Stimulated activated CD8-positive, alpha-beta memory T cell treated with anti-CD3 and anti-CD28 coated beads, Interleukin-7, amount 100 ng/mL, for 24 hours (primary cell): ENCODE measurements around the gene TNFAIP1.
A peak's percentile ranks its signal among the peaks of the same experiment; 100 is the strongest.

Experiments used
- DNase-seq: peaks from one replicate; pipeline ENCODE4 v3.0.0-alpha.2; 2020; ENCODE audit warnings: low read depth

The TNFAIP1 gene

DNA sequence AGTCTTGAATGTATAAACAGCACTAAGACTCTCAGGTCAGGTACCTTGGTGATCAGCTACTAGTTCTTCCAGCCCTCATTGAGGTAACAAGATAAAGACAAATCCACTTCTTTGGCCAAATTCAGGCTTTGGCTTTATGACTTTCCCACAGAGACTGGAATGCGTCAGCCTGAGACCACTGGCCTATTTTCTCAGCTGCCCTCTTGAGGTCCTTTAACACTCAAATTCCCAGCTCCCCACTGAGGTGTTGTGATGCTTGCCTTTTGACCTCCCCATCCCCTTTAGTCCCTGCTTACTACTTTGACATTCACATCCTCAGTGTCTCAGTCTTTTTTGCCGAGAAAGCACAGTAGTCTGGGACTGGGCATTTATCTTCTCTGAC is 10.6 kb downstream of the TNFAIP1 start:
- DNase-seq = no peak

DNA sequence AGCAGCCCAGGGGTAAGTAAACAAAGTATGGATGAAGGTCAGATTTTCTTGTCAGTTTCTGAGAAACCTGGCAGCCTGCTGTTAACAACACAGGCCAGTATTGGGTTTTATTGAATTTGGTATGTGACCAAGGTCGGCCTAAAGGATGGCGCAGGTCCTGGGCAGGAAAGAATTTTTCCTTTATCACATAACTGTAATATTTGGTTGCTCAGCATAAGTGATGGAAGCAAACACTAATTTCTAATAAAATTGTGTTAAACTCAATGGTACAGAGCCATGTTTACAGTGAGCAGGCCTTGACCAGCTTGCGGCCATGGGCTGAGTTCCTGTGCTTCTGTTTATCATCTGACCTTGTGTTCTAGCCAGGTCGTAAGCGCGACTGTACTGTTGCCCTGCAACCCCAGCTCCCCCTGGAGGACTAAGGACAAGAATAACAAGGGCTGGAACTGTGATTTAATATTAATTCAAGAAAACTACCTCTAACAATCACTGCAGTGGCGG is 11.2 kb downstream of the TNFAIP1 start:
- DNase-seq = no peak

DNA sequence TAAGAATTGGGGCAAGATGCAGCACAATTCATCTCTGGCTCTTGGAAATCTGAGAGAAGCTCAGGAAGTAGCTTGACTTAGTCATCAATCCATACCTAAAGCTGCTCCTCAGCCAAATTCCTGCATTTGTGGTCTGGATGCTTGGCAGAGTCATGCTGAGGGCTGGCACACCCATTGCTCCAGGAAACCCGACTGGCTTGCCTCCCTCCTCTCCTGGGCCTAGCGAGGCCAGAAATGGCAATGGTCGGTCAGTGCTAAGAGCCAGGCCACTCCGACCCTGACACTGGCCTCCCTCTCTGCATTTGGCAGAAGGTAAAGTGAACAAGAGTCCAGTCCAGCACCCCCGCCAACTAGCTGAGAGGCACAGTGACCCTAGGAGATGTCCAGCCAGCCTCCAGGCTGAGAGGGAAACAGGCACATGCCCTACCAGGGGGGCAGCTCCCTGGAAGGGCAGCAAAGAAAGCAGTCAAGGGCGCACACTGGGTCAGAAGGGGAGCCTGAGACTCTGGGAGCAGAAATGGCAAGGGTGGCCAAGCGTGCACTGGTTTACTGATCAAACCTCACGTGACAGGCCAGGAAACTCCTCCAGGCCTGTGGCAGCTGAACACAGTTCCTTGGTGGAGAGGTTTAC is 11.8 kb downstream of the TNFAIP1 start:
- no peak for DNase-seq

DNA sequence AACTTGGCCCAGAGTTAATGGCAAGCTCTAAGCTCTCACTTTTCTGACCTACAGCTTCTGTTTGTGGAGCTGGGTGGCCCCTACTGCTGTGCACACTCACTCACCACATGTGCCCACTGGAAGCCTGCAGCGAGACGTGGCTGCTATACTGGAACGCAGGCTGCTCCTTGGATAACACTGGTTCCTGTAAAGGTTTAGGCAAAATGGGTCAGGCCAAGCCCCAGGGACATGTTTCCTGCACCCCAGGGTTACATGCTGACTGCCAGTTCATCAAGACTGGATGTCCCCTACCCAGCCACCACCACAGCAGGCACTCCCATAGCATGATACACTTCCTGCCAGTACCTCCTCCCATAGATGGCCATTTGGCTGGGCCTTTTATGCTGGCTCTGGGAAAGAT is 13.4 kb downstream of the TNFAIP1 start:
- DNase-seq = no peak

DNA sequence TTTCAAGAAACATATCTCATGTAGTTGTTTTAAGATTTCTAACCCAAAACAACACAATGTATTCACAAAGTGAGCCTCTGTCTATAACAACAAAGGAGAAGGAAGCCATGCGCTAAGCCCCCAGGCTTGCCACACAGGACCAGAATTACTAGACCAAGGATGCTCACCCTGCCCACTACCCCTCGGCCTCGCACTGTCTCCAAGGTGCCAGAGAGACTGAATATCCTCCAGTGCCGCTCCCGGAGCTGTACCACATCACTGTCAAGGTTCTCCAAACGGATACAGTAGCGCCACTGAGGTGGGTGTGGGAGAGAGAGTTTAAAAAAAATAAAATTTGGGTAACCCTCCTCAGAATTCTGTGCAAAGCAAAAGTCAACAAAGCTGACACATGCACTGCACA is 14.7 kb downstream of the TNFAIP1 start:
- DNase-seq = no peak

DNA sequence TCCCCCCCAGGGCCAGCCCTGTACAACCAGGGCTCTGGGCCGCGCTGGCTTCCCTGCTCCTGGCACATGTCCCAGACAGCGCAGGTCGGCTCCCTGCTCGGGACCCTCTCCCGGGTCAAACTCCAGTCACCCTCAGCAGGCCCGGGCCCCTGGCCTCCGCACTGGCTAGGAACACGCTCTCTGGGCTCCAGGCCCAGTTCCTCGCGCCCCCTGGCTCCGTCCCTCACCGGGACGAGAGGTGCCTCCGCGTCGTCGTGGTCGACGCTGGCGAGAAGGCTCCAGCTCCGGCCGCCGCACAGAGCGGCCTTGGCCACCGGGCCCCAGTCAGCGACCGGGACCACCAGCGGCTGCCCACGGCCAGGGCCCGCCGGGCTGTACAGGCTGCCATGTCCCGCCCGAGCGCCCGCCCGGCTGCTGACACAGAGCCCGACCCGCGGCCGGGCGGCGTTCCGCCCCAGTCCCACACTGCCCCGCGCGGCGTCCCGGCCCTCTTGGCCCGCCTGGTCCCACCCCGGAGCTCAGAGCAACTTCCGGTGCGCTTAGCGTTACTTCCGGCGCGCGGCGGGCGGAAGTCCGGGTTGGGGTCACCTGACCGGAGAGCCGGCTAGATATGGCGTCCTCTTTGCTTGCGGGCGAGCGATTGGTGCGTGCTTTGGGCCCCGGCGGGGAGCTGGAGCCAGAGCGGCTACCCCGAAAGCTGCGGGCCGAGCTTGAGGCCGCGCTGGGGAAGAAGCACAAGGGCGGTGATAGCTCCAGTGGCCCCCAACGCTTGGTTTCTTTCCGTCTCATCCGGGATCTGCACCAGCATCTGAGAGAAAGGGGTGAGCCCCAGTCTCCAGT is 21.7 kb downstream of the TNFAIP1 start, which contains the start of gene POLDIP2:
Gene POLDIP2, minus strand, starts transcription at position 467 of the 840 bp plus-strand sequence. Its CDS starts 79 bp downstream, at position 388.
- DNase-seq = peak; percentile 91

DNA sequence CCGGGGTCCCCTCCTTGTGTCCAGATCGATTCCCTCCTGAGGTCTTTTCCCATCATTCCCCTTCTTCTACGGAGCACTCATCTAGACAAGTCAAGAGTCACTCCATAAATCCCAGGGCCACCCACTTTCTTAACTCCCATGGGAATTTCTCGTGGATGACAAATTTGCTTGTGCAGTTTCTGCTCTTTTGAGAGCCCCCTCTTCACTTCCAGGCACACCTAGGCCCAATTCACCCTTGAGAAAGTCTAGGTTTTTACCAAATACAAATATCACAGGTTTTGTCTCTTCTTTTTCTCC is 22.3 kb downstream of the TNFAIP1 start:
- DNase-seq = no peak

DNA sequence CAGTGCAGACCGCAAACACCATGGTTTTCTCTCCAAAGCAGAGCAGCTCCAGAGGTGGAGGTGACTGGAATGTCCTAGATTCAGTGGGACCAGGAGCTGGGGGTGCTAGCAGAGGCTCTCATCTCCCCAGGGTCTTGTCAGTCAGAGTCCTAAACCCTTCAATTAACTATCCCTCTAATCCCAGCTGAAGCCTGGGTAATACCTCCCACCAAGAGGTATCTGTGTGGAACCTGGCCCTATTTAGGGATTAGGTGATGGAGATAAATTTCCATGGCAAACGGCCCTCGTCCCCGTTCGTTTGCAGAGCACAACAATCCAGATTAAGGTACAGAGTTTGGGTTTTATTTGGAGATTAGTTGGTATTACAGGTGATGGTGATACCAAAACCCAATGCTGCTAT is 27.6 kb downstream of the TNFAIP1 start:
- DNase-seq = no peak

DNA sequence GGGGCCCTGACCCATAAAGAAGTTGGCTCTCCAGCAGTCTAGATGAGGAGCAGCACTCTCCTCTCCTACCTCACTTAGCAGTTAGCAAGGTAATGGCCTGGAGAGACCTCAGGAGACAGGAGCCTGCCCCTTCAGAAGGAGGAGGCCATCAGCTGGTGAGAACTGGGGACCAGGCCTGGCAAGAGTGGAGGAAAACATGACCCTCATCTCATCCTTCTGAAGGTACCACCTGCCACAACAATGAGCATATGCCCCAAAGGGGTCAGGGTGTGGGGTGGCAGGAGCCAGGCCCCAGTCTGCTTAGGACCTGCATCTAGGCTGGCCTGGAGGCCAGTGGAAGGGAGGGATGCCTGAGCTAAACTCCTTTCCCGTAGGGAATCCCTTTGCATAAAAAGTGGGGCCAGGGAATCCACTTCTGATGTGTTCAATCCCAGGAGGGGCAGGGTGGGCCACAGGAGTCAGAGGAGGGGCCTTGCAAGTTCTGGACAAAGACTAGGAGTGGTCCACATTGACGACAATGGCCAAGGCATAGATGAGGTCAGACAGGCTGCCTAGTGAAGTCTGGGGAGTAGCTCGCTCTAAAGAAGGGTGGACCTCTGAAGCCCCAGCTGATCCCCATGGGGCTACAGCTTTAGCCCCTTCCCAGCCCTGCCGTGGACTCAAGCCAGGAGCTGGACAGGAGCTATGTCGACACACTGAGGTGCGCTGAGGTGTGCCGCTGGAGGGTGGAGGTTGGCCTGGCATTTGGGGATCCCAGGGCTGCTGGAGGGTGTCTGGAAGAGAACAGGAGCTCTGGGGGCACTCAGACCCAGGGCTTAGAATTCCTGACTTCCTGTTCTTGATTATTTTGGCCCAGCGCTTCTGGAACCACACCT is 28.5 kb downstream of the TNFAIP1 start:
- no peak for DNase-seq

DNA sequence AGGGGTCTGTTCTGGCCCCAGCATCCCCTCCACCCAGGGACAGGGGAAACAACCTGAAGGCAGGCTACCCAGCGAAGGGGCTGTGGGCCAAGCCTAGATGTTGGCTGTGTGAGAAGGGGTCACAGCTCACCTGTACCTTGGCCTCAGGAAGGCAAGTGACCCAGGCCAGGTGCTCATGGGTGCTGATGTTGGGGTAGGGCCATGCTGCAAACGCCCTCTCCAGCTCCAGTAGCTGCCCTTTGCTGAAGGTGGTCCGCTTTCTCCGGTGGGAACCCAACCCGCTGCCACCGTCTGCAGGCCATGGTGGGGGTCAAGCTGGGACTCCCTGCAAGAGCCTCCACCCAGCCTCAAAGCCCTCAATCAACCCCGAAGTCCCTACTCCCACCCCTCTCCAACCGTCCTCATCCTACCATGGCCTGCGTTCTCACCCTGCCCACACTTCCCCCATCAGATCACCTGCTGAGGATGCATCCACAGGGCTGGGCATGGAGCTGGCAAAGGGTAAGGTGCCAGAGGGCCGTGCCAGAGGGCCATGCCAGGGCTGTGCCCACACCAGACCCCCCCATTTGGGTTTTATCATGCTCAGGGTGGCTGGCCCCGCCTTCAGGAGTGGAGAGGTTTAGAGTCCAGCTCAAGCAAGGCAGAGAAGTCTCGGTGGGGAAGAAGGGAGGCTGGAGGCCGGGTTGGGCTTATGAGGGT is 29.3 kb downstream of the TNFAIP1 start, which contains the start of gene SEBOX:
Gene SEBOX, minus strand, starts transcription at position 535 of the 699 bp plus-strand sequence. Its CDS starts 48 bp downstream, at position 487.
- DNase-seq = no peak

DNA sequence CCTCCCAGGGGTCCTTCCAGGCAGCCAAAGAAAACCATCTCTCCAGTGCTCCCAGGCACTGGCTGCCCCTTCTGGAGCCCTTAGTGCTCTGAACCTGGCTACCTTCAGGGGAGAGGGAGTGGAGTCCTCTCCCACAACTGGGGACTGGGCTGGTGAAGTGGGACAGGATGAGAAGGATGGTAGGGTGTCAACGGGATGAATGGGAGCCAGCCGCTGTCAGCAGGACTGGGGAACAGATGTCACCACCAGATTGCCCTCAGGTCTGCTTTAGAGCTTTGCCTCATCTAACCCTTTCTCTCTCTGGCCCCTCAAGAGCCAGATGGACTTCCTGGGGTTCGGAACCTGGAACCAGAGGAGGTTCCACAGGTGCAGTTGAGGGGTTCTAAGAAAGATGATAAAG is 29.9 kb downstream of the TNFAIP1 start:
- DNase-seq = no peak

DNA sequence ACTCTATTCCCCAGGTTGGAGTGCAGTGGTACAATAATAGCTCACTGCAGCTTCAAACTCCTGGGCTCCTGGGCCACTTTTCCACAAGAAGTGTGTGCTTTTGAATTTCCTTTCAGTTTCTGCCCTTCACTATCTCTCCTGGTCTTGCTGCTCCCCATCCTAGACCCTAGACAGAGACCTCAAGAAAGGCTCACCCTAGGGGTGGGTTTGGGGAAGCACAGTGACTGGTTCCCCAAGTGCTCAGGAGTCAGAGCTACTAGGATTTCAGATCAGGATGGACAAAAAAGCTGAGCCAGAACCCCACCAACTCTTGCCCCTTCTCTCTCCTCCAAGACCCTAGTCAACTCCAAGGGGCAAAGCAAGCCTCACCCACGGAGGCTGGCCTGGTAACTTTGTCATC is 31.0 kb downstream of the TNFAIP1 start:
- no peak for DNase-seq

DNA sequence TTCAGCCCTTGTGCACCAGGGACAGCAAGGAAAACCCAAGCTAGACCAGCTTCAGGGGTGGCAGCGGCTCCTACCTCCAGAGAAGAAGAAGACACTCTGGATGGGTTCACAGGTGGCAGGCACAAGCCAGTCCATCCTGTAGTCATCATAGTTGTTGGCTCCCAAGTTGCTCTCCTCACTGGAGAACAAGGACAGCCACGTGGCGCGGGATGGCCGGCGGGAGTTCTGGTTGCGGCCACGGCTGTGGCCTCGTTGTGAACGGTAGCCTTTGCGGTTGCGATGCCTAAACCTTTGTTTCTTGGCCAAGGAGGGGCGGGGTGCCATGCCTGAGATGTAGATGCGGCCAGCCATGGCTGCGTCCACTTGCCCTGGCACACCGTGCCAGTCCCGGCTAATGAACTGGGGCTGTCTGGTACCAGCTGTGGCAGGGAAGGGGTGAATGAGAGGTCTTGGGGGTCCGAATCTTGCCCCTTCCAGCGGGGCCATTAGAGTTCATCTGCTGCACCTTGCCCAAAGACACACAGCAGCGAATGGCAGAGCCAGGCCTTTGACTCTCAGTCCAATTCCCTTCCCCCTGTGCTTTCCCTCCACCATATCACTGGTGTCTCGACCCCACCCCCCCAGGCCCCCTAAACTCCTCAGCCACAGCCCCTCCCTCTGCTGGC is 32.2 kb downstream of the TNFAIP1 start:
- no peak for DNase-seq

DNA sequence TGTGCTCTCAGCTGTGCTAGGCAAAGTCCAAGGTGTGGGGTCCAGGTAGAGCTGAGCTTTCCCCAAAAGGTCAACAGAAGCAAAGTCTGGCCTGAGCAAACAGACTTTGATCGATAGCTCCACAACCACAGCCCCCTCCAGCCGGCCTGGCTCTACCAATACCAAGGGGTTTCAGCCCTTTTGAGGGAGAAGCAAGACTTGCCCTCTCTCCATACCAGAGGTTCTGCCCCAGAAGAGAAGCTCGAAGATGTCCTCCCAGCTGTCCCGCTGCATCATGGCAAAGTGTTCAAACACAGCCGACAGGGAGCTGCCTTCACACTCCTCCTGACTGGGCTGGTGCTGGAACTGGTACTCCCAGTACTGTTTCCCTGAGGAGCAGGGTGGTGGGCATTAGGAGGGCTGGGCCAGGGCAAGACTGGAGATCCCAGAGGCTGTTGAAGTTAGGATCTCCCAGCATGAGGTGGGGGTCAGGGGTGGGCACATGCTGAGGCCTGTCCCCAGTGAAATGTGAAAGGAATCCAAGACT is 32.8 kb downstream of the TNFAIP1 start:
- no peak for DNase-seq

DNA sequence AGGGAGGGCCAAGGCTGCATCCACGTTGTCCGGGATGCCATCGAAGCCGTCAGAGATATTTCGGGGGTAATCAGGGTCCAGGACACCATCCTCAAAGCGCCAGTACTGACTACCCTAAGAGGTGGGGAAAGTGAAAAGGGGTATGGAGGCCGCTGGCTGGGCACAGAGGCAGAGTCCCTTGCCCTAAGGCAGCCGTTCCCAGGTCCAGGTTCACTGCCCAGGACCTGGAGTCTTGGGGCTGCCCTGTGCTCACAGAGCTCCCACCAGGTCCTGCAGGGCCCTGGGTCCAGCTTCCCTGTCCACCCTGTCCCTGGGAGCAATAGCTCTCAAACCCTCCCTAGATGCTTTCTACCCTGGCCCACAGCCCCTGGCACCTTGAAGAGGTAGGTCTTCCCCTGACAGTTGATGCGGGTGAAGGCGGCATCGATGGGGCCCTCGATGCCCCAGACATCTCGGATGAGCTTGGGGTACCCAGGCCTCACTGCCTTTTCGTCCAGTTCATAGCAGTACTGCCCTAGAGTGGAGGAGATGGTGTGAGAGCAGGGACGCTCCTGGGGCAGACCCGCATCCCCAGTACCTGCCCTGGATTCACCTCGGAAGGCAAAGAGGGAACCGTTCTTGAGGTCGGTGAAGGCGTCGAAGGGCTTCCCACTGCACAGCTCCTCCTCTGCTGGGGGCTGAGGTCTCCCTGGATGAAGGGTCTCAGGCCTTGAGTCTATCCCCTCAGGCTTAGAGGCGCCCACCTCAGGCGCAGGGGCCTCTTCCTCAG is 33.5 kb downstream of the TNFAIP1 start:
- no peak for DNase-seq

DNA sequence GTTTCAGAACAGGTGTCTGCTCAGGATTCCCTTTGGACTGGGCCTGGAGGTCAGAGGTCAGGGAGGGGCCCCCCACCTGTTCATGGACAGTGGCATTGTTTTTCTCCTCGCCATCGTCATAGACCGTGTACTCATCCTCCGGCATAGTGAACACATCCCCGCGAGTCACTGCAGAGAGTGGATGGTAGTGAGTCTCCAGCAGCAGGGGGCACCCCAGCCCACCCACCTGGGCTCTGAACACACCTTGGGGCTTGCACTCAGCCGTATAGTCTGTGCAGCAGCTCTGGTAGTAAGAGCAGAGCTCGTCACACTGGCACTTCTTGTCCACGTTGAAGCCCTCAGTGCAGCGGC is 34.1 kb downstream of the TNFAIP1 start:
- no peak for DNase-seq

DNA sequence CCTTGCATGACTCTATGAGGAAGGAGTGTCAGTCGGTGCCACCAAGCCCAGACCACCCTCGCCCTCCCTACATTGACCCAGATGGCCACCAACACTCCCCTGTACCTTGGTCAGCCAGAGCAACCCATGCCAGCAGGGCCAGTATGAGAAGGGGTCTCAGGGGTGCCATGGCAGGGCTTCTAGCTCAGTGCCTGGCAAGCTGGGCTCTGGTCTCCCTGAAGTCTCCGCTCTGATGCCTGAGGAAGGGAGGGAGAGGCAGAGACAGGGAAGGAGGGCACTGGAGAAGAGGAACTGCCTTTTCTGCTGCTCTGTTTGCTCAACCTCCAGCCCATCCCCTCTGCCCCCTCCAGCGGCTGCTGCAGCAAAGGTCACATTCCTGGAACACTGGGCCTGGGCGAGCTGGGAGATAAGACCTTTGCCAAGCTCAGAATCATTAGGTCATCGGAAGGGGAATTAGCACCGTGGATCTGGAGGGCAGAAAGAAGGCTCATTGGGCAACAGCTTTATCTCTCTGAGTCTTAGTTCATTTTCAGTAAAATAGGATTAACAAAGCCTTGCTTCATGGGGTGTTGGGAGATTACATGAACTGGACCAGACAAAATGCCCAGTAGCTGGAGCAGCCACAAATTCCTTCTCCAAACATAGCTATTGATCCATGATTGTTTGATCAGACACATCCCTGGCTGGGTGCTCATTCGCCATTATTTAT is 34.6 kb downstream of the TNFAIP1 start, which contains the start of gene VTN:
Gene VTN, minus strand, starts transcription at position 273 of the 709 bp plus-strand sequence. Its CDS starts 104 bp downstream, at position 169.
- DNase-seq = no peak

DNA sequence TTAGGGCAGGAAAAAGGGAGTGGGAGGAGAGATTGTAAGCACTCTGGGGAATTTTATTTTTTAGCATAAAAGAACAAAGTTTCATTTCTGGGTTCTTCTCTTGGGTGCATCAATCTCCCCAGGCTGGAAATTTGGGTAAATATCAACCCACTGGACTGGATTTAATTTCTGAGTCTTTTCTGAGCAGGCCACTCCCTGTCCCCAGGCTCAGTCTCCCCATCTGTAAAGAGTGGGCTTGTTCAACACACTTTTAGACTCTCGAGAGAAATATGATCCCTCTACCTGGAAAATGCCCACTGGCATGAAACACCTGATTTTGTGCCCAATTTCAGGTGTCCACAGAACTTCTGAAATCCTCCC is 35.2 kb downstream of the TNFAIP1 start:
- no peak for DNase-seq
